CD14-positive monocyte (primary cell): ENCODE data around the gene ASTN1. TPM values are rescaled to one million over a fixed set of nuclear protein-coding genes. Genes with fewer than 3 reads are reported as not detected.

Source experiments
- DNase-seq, 3 donors: peaks; one replicate each; pipeline ENCODE4 v3.0.0-alpha.2; 2011 to 2022
- H2AFZ ChIP-seq: 2 replicates; pipeline ENCODE4 v1.6.0; 2012; ENCODE audit warnings: mild to moderate bottlenecking, low read depth, low read length, inconsistent platforms; ENCODE audit not compliant: insufficient read depth, poor library complexity, severe bottlenecking
- H3K27ac ChIP-seq, 2 donors: 1 replicate in 1 of 2; 2 replicates in 1 of 2; pipeline ENCODE4 v1.5.1; 2012 to 2013; ENCODE audit warnings: low read length in 2 of 2, control low read depth in 1 of 2, inconsistent platforms in 1 of 2, low read depth in 1 of 2, mild to moderate bottlenecking in 1 of 2
- H3K27me3 ChIP-seq, 2 donors: one replicate each; pipeline versions ENCODE4 v1.6.0 to v1.6.1; 2011 to 2013; ENCODE audit warnings: low read length in 2 of 2; ENCODE audit not compliant: control insufficient read depth in 2 of 2, insufficient read depth in 2 of 2
- H3K36me3 ChIP-seq, 2 donors: replicated peaks in 1 of 2; 1 replicate in 1 of 2; 2 replicates in 1 of 2; pipeline versions ENCODE4 v1.5.1 to v1.6.1; 2012 to 2013; ENCODE audit warnings: low read length in 2 of 2, control low read depth in 1 of 2, inconsistent platforms in 1 of 2, mild to moderate bottlenecking in 1 of 2; ENCODE audit not compliant: insufficient read depth in 2 of 2, control insufficient read depth in 1 of 2
- H3K4me1 ChIP-seq, 2 donors: 1 replicate in 1 of 2; 2 replicates in 1 of 2; pipeline versions ENCODE4 v1.5.1 to v1.6.1; 2012 to 2013; ENCODE audit warnings: low read length in 2 of 2, control low read depth in 1 of 2, inconsistent platforms in 1 of 2, mild to moderate bottlenecking in 1 of 2, moderate library complexity in 1 of 2; ENCODE audit not compliant: insufficient read depth in 2 of 2, control insufficient read depth in 1 of 2
- H3K4me2 ChIP-seq: replicated peaks from 2 replicates; pipeline ENCODE3; 2012; ENCODE audit warnings: low read length, moderate library complexity, mild to moderate bottlenecking; ENCODE audit not compliant: poor library complexity, severe bottlenecking; ENCODE audit errors: extremely low read depth
- H3K4me3 ChIP-seq, 3 experiments: fragments of 200-600 bp in 1 of 3; sonication (generic) in 1 of 3; replicated peaks in 1 of 3; 1 replicate in 2 of 3; 2 replicates in 1 of 3; pipeline ENCODE4 v1.5.1; 2011 to 2013; ENCODE audit warnings: low read length in 3 of 3, mild to moderate bottlenecking in 3 of 3, control low read depth in 2 of 3, low read depth in 2 of 3, inconsistent platforms in 1 of 3, moderate library complexity in 1 of 3
- H3K79me2 ChIP-seq: 2 replicates; pipeline ENCODE4 v1.6.0; 2012; ENCODE audit warnings: mild to moderate bottlenecking, control low read depth, inconsistent platforms, low read length, moderate library complexity; ENCODE audit not compliant: insufficient read depth
- H3K9ac ChIP-seq: 2 replicates; pipeline ENCODE4 v1.6.0; 2017; ENCODE audit warnings: low read length, mild to moderate bottlenecking; ENCODE audit not compliant: insufficient read depth, poor library complexity, severe bottlenecking
- H3K9me3 ChIP-seq, 2 donors: replicated peaks in 1 of 2; 1 replicate in 1 of 2; 2 replicates in 1 of 2; pipeline versions ENCODE4 v1.5.1 to v1.6.1; 2012 to 2013; ENCODE audit warnings: low read length in 2 of 2, control low read depth in 1 of 2; ENCODE audit not compliant: control insufficient read depth in 1 of 2, insufficient read depth in 1 of 2
- H4K20me1 ChIP-seq: 2 replicates; pipeline ENCODE4 v1.6.0; 2012; ENCODE audit warnings: mild to moderate bottlenecking, low read length, control low read depth, moderate library complexity; ENCODE audit not compliant: insufficient read depth
- H3K27ac Mint-ChIP-seq, 7 donors: one replicate each; pipeline ENCODE4 v1.8.0; 2020; ENCODE audit warnings: mild to moderate bottlenecking in 7 of 7, mixed read lengths in 7 of 7, moderate library complexity in 6 of 7, inconsistent platforms in 2 of 7
- H3K27me3 Mint-ChIP-seq, 3 donors: one replicate each; pipeline ENCODE4 v1.8.0; 2021 to 2022; ENCODE audit warnings: low read depth in 3 of 3, mild to moderate bottlenecking in 3 of 3, mixed read lengths in 3 of 3, moderate library complexity in 3 of 3, inconsistent platforms in 1 of 3
- H3K36me3 Mint-ChIP-seq, 2 donors: one replicate each; pipeline ENCODE4 v1.8.0; 2020; ENCODE audit warnings: mixed read lengths in 2 of 2, inconsistent platforms in 1 of 2, mild to moderate bottlenecking in 1 of 2
- H3K4me1 Mint-ChIP-seq: one replicate; pipeline ENCODE4 v1.8.0; 2020; ENCODE audit warnings: mild to moderate bottlenecking, mixed read lengths
- H3K4me3 Mint-ChIP-seq, 2 donors: one replicate each; pipeline ENCODE4 v1.8.0; 2020; ENCODE audit warnings: mild to moderate bottlenecking in 2 of 2, mixed read lengths in 2 of 2, moderate library complexity in 1 of 2
- H3K9me3 Mint-ChIP-seq, 7 donors: one replicate each; pipeline ENCODE4 v1.8.0; 2020 to 2022; ENCODE audit warnings: mixed read lengths in 7 of 7, mild to moderate bottlenecking in 6 of 7, moderate library complexity in 6 of 7, inconsistent platforms in 2 of 7
- WGBS: methylation state at CpG from one replicate; pipeline ENCODE4 v1.1.5; 2013; ENCODE audit warnings: missing lambda C conversion rate; ENCODE audit not compliant: insufficient coverage; 5-methylcytosine and 5-hydroxymethylcytosine counted together
- intact Hi-C, 2 donors: fragments of 100-400 bp; cut with micrococcal nuclease; formaldehyde crosslinking; loops; one replicate each; pipeline versions ENCODE4 v1.15.0 to v1.15.1; 2023
- polyA plus RNA-seq, 3 donors: library from polyadenylated mRNA; depleted of rRNA in 1 of 3; unstranded in 2 of 3; stranded (reverse) in 1 of 3; fragments of 300-500 nt in 2 of 3; fragments of >200 nt in 1 of 3; fragmentation: Illumina TruSeq in 2 of 3; gene quantifications; 1 replicate in 2 of 3; 2 replicates in 1 of 3; pipeline ENCODE4 v1.2.3, GENCODE V29; 2012 to 2021
- TF ChIP-seq, protein P1 (sequence below): fragments of 200-600 bp; IDR thresholded peaks from one replicate; pipeline ENCODE4 v1.8.0; 2022; ENCODE audit warnings: antibody characterized with exemption, mild to moderate bottlenecking

The ASTN1 gene
- polyA plus RNA-seq, 3 donors, result not detected

DNA sequence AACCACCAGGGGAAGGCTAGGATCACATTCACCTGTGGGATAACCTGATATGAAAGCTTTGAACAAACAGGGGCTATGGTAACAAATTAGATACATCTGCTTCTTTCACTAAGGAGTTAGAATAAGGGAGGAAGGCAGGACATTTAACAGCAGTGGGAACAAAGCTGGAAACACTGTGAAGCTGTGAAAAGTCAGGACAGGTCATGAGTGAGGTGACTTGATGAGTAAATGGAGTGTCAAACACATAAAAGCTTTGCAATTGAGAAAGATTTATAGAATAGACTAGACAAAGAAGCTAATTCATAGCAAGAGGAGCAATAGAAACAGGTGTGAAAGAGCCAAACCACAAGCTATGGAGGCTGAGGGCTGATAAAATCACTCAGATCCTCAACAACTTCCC, 110.0 kb downstream of the ASTN1 start:
- Histone ChIP-seq H3K9ac (no peak overlapping the region), H3K4me2 (no peak overlapping the region), H2AFZ (no peak overlapping the region), H3K27me3 (no peaks in the 10 kb centered on the region), H3K36me3 (no peaks in the 10 kb centered on the region), H4K20me1 (no peaks in the 10 kb centered on the region), H3K4me3 (no peak overlapping the region), H3K4me1 (no peaks in the 10 kb centered on the region), H3K27ac (no peak overlapping the region), H3K79me2 (no peaks in the 10 kb centered on the region), H3K9me3 (no peaks in the 10 kb centered on the region)
- Mint-ChIP-seq H3K4me3 (no peak overlapping the region), H3K4me1 (no peaks in the 10 kb centered on the region), H3K27me3 (peaks cover 0 to 2% (median 0%) of the 10 kb centered on the region in 3 donors), H3K36me3 (no peaks in the 10 kb centered on the region), H3K9me3 (peaks cover 0 to 5% (median 0%) of the 10 kb centered on the region in 7 donors), H3K27ac (no peak overlapping the region)
- intact Hi-C loops, result no loop called here
- TF ChIP-seq, protein P1, sequence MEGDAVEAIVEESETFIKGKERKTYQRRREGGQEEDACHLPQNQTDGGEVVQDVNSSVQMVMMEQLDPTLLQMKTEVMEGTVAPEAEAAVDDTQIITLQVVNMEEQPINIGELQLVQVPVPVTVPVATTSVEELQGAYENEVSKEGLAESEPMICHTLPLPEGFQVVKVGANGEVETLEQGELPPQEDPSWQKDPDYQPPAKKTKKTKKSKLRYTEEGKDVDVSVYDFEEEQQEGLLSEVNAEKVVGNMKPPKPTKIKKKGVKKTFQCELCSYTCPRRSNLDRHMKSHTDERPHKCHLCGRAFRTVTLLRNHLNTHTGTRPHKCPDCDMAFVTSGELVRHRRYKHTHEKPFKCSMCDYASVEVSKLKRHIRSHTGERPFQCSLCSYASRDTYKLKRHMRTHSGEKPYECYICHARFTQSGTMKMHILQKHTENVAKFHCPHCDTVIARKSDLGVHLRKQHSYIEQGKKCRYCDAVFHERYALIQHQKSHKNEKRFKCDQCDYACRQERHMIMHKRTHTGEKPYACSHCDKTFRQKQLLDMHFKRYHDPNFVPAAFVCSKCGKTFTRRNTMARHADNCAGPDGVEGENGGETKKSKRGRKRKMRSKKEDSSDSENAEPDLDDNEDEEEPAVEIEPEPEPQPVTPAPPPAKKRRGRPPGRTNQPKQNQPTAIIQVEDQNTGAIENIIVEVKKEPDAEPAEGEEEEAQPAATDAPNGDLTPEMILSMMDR, result no peak
- DNase-seq, result no peak

DNA sequence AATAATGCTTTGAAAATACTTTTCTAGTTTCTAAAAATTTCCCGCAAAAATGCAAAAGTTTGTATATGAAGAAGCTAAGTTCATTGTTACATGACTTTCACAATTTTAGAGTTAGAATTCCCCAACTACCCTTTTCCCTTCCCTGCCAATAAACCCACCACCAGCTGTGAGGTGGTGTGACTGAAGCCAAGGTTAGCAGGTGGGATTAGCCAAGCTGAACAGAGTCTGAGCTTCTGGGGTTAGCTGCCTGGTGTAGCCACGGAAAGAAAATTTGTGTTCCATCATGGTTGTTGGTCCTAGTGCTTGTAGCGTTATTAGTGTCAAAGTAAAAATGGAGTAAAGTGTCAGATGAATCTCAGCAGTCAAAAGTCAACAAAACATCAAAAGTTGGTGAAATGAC, 110.9 kb downstream of the ASTN1 start:
- intact Hi-C loops, result no loop called here
- Histone ChIP-seq H3K79me2 (no peaks in the 10 kb centered on the region), H2AFZ (no peak overlapping the region), H3K4me3 (no peak overlapping the region), H3K4me1 (no peaks in the 10 kb centered on the region), H3K27me3 (no peaks in the 10 kb centered on the region), H3K9me3 (no peaks in the 10 kb centered on the region), H3K27ac (no peak overlapping the region), H3K36me3 (no peaks in the 10 kb centered on the region), H3K9ac (no peak overlapping the region), H3K4me2 (no peak overlapping the region), H4K20me1 (no peaks in the 10 kb centered on the region)
- DNase-seq, result no peak
- no peaks in the 10 kb centered on the region for H3K4me1 Mint-ChIP-seq
- TF ChIP-seq, protein P1, result no peak
- WGBS, result no CpG with 5 or more reads among the region's 3 CpGs
- no peak overlapping the region for H3K4me3 Mint-ChIP-seq
- peaks cover 0 to 2% (median under 1%) of the 10 kb centered on the region in 3 donors for H3K27me3 Mint-ChIP-seq
- H3K36me3 Mint-ChIP-seq, result no peaks in the 10 kb centered on the region
- peaks cover 0 to 6% (median 0%) of the 10 kb centered on the region in 7 donors for H3K9me3 Mint-ChIP-seq
- H3K27ac Mint-ChIP-seq, result no peak overlapping the region
